Measurements from ENCODE around the gene FBP1. TPM values are rescaled to one million over a fixed set of nuclear protein-coding genes. Genes with fewer than 3 reads are reported as not detected.
"Not testable (repeated sequence)": the region's sequence is repeated elsewhere in the genome, so short reads cannot be mapped to it uniquely, and the experiment has no call there.

Gene FBP1
- total RNA-seq, 1 donor from 2014 or later: not detected

- intact Hi-C loops (cut with micrococcal nuclease): no loop called here
Measured at GRCh38 chr9:94622087-94622800, 17.1 kb downstream of the FBP1 start.

- intact Hi-C loops (cut with micrococcal nuclease): no loop called here
Measured at GRCh38 chr9:94619026-94619425, 20.3 kb downstream of the FBP1 start.

DNA sequence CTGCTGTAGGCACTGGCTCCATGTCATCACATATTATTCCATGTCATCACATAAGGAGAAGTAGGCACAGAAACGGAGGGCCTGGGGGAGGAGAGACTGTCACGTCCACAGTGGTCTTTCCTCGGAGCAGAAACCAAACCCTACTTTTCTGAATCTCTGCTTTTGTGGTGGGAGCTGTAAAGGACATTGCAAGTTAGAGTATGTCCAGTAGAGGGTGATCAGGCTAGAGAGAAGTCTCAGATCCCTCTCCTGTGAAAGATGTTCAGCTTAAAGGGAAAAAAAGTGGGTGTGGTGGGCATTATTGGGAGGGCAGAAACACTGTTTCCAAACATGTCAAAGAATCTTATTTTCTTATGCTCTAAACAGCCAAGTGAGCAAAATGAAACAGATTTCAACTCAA, 26.3 kb downstream of the FBP1 start:
- intact Hi-C loops (cut with micrococcal nuclease): no loop called here

DNA sequence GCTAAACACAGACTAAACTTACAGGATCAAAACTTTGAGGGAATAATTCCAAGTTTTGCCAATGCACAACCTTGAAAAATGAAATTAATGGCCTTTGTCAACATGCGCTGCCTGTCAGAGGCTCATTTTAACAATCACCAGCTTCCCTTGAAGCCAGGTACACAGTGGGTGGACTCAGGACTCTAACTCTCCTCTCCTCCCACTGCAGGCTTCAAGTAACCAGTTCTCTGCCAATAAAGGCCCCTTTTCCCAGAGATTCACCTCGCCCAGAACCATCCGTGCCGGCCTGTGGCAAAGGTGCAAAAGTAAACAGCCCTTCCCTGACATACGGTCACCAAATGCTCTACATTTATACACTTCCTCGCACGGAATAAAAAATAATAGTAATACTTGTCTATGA, 27.2 kb downstream of the FBP1 start:
- intact Hi-C loops (cut with micrococcal nuclease): no loop called here

- intact Hi-C loops (cut with micrococcal nuclease): no loop called here
Measured at GRCh38 chr9:94611638-94612068, 27.7 kb downstream of the FBP1 start.

- intact Hi-C loops (cut with micrococcal nuclease): no loop called here
Measured at GRCh38 chr9:94610181-94610606, 29.1 kb downstream of the FBP1 start.

- intact Hi-C loops (cut with micrococcal nuclease): no loop called here
Measured at GRCh38 chr9:94607423-94607691, 32.0 kb downstream of the FBP1 start.

GRCh38 chr9:94606646-94607422, 32.5 kb downstream of the FBP1 start:
- intact Hi-C loops (cut with micrococcal nuclease): no loop called here

DNA sequence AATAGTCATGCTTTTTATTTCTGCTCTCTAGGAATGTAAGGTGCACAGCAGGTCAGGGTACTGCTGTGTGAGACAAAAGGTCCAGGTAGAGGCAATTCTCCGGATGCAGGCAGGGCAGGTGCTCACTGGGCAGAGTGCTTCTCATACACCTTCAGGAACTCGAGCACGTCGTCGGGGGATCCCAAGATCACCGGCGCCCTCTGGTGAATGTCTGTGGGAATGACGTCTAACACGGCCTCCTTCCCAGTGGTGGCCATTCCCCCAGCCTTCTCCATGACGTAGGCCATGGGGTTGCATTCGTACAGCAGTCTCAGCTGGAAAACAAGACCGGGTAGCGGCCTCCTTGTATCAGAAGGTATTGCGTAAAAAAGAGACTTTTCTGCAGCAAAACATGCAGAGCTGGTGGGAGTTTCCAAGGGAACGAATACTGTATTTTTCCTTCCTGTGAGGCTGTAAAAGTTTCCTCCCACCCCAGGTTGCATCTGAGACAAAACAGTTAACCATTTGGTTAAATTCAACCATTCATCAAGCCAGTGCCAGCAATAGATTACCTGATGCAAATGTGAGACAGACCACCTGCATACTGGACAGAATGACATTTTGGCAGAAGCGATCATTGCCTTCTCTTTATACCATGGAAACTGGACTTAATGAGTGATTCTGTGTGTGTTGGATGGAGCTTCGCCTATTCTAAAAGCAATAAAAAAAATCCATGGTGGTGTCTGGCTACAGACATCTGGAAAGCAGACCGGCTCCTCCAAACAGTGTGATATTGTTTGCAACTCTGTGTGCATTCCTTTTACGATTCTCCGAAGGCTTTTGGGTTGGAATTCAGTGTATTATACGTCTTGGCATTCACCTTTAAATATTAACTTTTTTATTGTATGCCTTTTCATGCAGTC, 35.8 kb downstream of the FBP1 start:
- intact Hi-C loops (cut with micrococcal nuclease): no loop called here

GRCh38 chr9:94602666-94603065, 36.7 kb downstream of the FBP1 start:
- intact Hi-C loops (cut with micrococcal nuclease): no loop called here

- intact Hi-C loops (cut with micrococcal nuclease): no loop called here
Measured at GRCh38 chr9:94600715-94601114, 38.6 kb downstream of the FBP1 start.

DNA sequence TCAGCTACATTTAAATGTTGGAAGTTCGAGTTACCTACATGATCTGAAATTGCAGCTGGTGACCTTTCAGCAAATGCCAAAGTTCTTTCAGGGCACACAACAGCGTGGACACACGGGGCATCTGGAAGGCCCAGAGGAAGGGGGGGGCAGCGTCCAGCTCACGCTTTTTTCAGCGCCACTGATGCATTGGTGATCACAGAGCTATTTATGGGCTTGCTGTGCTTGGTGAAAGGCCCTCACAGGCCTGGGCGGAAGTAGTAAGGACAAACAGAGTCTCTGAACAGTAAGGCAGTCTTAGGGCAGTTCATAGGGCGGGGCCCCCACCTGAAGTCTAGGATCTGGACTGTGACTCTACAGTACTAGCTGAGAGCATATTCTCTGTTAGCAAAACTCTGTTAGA, 39.1 kb downstream of the FBP1 start:
- intact Hi-C loops (cut with micrococcal nuclease): no loop called here

GRCh38 chr9:94599102-94599501, 40.2 kb downstream of the FBP1 start:
- intact Hi-C loops (cut with micrococcal nuclease): no loop called here

DNA sequence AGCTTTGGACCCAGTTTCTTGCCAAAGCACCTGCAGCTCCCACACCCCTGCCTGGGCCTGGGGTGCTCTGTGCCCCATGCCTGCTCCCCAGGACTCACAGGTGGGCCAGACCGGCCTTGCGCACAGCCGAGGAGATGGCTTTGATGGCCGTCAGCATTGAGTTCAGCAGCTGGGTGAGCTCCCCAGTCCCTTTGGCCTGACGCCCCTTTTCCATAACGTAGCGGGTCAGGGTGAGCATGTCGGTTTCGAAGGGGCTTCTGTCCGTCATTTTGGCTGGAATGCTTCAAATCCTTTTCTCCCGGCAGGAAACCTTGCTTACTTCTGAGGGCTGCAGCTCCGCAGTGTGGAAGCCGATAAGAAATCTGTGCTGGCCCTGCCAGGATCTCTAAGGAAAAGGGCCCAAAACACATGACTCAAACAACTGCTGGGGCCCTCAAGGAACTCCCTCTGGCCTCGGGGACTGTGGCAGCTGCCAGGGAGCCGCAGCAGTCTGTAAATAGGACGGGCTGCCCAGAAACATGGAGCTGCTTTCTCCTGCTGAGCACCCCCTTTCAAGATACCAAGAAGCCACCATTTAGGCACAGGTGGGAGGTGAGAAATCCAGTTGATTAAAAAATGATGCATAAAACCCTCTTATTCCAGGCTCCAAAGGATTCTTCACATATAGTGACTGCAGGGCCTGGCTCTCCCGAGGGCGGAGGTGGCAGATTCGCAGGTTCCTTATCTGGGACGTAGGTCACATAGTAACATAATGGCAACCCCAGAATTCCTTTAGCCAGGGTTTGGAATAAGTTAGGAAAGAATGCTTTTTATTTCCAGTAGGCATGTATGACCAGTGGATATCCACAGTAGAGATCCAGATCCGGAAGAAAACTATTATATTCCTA, 45.6 kb downstream of the FBP1 start, which contains the start of gene FBP2:
Gene FBP2, minus strand, starts transcription at position 366 of the 887 bp plus-strand sequence. Its CDS starts 98 bp downstream, at position 268.
- intact Hi-C loops (cut with micrococcal nuclease): no loop called here

DNA sequence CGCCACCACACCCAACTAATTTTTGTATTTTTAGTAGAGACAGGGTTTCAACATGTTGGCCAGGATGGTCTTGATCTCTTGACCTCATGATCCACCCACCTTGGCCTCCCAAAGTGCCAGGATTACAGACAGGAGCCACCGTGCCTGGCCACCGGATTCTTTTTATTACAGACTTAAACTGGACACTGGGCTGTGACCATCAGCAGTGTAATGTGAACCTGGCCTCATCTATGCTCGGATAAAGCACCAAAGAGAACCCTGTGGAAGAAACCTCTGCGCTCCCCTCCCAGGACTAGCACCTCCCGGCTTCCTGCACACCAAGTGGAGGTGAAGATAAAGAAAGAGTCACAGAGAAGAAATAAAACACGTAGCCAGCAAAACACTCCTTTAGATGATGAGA, 46.6 kb downstream of the FBP1 start:
- intact Hi-C loops (cut with micrococcal nuclease): not testable (repeated sequence)

DNA sequence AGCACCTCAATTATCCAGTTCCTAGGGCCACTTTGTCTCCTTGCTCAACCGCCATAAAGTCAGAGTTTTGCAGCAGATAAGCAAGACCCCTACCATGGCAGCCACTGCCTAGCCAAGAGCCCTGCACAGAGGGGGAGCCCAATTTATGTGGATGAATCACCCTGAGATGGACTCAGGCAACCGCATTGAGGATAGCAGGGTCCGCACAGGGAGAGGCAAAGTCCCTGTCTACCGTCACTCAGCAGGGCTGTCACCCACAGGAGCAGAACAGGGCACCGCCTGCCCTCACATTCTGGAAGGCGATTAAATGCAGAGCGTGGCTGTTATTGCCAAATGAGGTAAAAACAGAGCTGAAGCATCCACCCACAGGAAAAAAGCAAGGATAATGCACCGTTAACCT, 47.4 kb downstream of the FBP1 start:
- intact Hi-C loops (cut with micrococcal nuclease): no loop called here

- intact Hi-C loops (cut with micrococcal nuclease): not testable (repeated sequence)
Measured at GRCh38 chr9:94591046-94591545, 48.2 kb downstream of the FBP1 start.

DNA sequence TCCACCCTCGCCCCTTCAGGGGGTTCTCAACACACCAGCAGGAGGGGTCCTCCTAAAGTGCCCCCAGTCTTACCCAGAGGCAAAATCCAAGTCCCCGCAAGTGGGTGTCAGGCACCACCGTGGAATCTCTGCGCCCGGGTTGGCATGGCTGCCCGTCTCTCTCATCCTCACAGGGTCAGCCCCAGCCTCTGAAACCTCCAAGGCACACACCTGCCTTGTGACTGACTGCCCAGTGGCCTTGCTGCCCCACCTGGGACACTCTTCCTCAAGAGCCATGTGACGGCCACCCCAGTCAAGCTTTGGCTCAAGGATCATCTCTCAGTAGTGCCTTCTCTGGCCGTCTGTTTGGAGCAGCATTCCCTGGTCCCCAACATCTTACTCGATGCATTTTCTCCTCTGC, 50.6 kb downstream of the FBP1 start:
- intact Hi-C loops (cut with micrococcal nuclease): no loop called here

DNA sequence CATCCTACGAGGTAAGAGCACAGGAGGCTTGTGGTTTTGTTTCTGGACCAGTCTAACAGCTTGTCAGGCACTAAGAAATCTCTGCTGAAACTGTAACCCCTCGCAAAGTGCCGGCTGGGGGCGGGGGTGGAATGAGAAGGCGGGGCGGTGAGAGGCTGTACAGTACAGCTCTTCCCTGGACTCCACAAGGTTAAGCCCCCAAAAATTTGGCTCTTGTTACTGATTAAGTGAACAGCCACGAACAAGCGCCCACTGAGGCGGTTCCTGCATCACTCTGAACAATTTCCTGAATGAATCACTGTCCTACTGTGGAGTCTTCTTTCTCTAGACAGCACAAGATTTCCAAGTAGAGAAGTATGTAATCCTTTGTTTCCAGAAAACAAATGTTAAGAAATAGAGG, 52.5 kb downstream of the FBP1 start:
- intact Hi-C loops (cut with micrococcal nuclease): no loop called here

DNA sequence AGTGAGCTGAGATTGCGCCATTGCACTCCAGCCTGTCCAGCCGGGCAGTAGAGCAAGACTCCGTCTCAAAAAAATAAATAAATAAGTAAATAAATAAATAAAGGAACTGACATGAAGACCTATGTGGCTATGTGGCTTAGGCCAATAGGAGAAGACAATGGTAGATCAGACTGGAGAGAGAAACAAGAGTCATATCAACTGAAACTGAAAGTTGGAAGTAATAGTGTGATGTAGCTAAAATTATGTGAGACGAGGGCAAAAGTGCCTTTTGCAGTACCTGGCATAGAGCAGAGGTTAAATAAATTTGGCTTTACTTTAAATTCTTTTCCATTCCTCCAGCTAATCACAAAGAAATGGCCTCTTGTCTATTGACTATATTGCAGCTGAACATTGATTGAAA, 53.0 kb downstream of the FBP1 start:
- intact Hi-C loops (cut with micrococcal nuclease): no loop called here

DNA sequence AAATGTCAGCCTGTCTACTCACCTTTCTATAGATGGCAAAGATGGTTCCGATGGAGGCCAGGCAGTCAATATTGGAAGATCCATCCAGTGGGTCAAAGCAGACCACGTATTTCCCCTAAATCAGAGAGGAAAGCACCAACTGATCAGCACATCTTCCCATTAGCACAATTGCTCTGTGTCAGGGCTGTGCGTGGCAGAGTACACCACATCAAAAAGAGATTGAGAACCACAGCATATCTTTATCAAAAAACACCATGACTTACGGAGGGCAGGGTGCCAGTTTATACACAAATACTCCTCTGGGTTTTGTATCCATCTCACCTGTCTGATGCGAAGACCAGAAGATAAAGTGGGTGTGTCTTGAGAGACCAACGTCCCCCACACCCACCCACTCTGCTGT, 54.8 kb downstream of the FBP1 start:
- intact Hi-C loops (cut with micrococcal nuclease): no loop called here

All from T-helper 2 cell treated with Interferon-gamma antibody and Interleukin-4, amounts not matched to agents 100 ng/mL and 5 ng/mL, for 36 hours (primary cell).